A673 (cell line): ENCODE results near the gene TNFAIP8. TPM values are rescaled to one million over a fixed set of nuclear protein-coding genes. Genes with fewer than 3 reads are reported as not detected.

Source experiments
- BruUV-seq: library from RNA; stranded (reverse); fragments of 400-500 nt; replicated peaks from 2 replicates; lab custom pipeline; 2021; lab: Mats Ljungman, UMichigan
- CTCF ChIA-PET: fragments of 300-600 bp; sonication (Branson Sonifier 250); formaldehyde crosslinking; loops from one replicate; lab custom pipeline; 2022; ENCODE audit warnings: antibody characterized with exemption; lab: Charles Lee
- POLR2A ChIA-PET: fragments of 300-600 bp; sonication (Branson Sonifier 250); formaldehyde crosslinking; loops from one replicate; lab custom pipeline; 2022; ENCODE audit warnings: antibody characterized with exemption; ENCODE audit not compliant: low non-redundant PET; lab: Charles Lee
- DNase-seq: peaks from one replicate; pipeline ENCODE4 v3.0.0-alpha.2; 2015; ENCODE audit warnings: low spot score
- H3K27ac ChIP-seq: fragments of 200-600 bp; sonication (generic); 2 replicates; pipeline ENCODE4 v1.5.1; 2016; ENCODE audit warnings: mixed run types, low read depth, mild to moderate bottlenecking, mixed read lengths, antibody characterized with exemption, low read length; ENCODE audit not compliant: poor library complexity, severe bottlenecking
- H3K27me3 ChIP-seq: fragments of 200-600 bp; sonication (generic); replicated peaks from 2 replicates; pipeline ENCODE4 v1.6.1; 2017; ENCODE audit warnings: mixed run types, low read depth, mild to moderate bottlenecking, mixed read lengths, antibody characterized with exemption, low read length; ENCODE audit not compliant: insufficient read depth, poor library complexity
- H3K36me3 ChIP-seq: fragments of 200-600 bp; sonication (generic); 2 replicates; pipeline ENCODE4 v1.6.1; 2016; ENCODE audit warnings: mixed run types, mild to moderate bottlenecking, mixed read lengths, antibody characterized with exemption, low read length; ENCODE audit not compliant: insufficient read depth, poor library complexity, severe bottlenecking
- H3K4me1 ChIP-seq: fragments of 200-600 bp; sonication (generic); 2 replicates; pipeline ENCODE4 v1.6.1; 2017; ENCODE audit warnings: mixed run types, mild to moderate bottlenecking, mixed read lengths, antibody characterized with exemption, low read length; ENCODE audit not compliant: insufficient read depth, poor library complexity, severe bottlenecking
- H3K4me3 ChIP-seq: fragments of 200-600 bp; sonication (generic); 2 replicates; pipeline ENCODE4 v1.5.1; 2016; ENCODE audit warnings: low read depth, mixed run types, mild to moderate bottlenecking, mixed read lengths, low read length; ENCODE audit not compliant: poor library complexity, severe bottlenecking
- H3K9me3 ChIP-seq: fragments of 200-600 bp; sonication (generic); 2 replicates; pipeline ENCODE4 v1.6.1; 2016; ENCODE audit warnings: mixed run types, low read depth, mild to moderate bottlenecking, mixed read lengths, antibody characterized with exemption, low read length; ENCODE audit not compliant: poor library complexity, severe bottlenecking
- EZH2 ChIP-seq: fragments of 200-600 bp; sonication (generic); IDR thresholded peaks from 2 replicates; pipeline ENCODE4 v1.6.1; 2017; ENCODE audit warnings: borderline replicate concordance, low read depth, mild to moderate bottlenecking, mixed read lengths, antibody characterized with exemption, low read length; ENCODE audit not compliant: poor library complexity, severe bottlenecking
- intact Hi-C: fragments of 100-400 bp; cut with micrococcal nuclease; formaldehyde crosslinking; loops from one replicate; pipeline ENCODE4 v1.10.0; 2022; ENCODE audit not compliant: unreplicated experiment
- total RNA-seq: library from RNA; stranded (reverse); gene quantifications from 2 replicates; pipeline ENCODE4 v1.2.3, GENCODE V29; 2021
- TF ChIP-seq, protein P1 (sequence below): fragments of 300-800, 200-600 bp; sonication (generic); conservative IDR thresholded peaks from 2 replicates; pipeline ENCODE4 v1.5.1; 2017; ENCODE audit warnings: low read depth, mild to moderate bottlenecking, antibody characterized with exemption, low read length, moderate library complexity, mixed read lengths

TNFAIP8 gene
- total RNA-seq, 1 experiment from 2014 or later = 6.8 TPM

DNA sequence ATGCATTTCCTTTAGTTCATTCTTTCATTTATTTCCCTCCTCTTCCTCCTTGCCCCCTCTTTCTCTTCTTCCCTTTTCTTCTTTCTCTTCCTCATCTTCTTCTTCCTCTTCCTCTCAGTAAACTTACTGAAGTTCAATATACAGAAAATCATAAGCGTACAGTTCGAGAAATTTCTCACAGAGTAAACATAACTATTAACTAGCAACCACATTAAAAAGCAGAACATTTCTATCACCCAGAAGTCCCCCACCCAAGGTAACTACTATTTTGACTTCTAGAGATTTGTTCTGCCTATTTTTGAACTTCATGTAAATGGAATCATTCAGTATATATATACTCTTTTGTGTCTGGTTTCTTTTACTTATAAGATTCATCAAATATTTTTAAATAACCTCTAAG is 48.2 kb downstream of the TNFAIP8 start:
- no peak overlapping the region for H3K27ac ChIP-seq
- H3K4me1 ChIP-seq = peaks cover 6% of the 10 kb centered on the region
- intact Hi-C loops = no loop called here
- H3K4me3 ChIP-seq = no peak overlapping the region
- H3K36me3 ChIP-seq = no peaks in the 10 kb centered on the region
- DNase-seq = no peak
- CTCF ChIA-PET = no interaction called here
- POLR2A ChIA-PET = no interaction called here
- no TSS peak for BruUV-seq
- H3K27me3 ChIP-seq = no peaks in the 10 kb centered on the region
- no peak for TF ChIP-seq EZH2
- TF ChIP-seq, protein P1, sequence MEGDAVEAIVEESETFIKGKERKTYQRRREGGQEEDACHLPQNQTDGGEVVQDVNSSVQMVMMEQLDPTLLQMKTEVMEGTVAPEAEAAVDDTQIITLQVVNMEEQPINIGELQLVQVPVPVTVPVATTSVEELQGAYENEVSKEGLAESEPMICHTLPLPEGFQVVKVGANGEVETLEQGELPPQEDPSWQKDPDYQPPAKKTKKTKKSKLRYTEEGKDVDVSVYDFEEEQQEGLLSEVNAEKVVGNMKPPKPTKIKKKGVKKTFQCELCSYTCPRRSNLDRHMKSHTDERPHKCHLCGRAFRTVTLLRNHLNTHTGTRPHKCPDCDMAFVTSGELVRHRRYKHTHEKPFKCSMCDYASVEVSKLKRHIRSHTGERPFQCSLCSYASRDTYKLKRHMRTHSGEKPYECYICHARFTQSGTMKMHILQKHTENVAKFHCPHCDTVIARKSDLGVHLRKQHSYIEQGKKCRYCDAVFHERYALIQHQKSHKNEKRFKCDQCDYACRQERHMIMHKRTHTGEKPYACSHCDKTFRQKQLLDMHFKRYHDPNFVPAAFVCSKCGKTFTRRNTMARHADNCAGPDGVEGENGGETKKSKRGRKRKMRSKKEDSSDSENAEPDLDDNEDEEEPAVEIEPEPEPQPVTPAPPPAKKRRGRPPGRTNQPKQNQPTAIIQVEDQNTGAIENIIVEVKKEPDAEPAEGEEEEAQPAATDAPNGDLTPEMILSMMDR = no peak
- H3K9me3 ChIP-seq = no peaks in the 10 kb centered on the region

DNA sequence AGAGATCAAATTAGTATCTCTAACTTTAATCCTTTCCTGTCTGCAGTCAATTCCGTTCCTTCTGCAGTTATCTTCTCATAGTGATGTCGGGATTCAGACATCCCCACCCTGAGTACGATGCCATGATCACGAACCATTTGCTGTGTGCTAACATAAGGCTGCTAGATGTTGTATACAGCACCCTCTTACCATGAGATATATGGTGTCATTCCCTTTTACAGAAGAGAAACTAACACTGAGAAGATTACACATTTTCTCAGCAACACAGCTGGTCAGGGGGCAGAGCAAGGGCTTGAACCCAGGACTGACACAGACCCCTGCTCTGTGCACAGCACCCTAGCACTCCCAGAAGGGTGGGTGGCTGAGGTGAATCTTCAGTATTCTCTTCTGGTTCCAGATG is 49.6 kb downstream of the TNFAIP8 start:
- ChIA-PET CTCF (no interaction called here), POLR2A (interaction anchor here (0.6 kb wide), 1 partner anchor 12 kb away, joined by 3 read pairs; no protein-coding TSS in a partner anchor)
- intact Hi-C loops = no loop called here
- no peaks in the 10 kb centered on the region for H3K36me3 ChIP-seq
- BruUV-seq = no TSS peak
- H3K27ac ChIP-seq = no peak overlapping the region
- DNase-seq = no peak
- H3K9me3 ChIP-seq = no peaks in the 10 kb centered on the region
- no peak overlapping the region for H3K4me3 ChIP-seq
- no peaks in the 10 kb centered on the region for H3K27me3 ChIP-seq
- no peaks in the 10 kb centered on the region for H3K4me1 ChIP-seq
- TF ChIP-seq, protein P1 = no peak
- no peak for TF ChIP-seq EZH2

DNA sequence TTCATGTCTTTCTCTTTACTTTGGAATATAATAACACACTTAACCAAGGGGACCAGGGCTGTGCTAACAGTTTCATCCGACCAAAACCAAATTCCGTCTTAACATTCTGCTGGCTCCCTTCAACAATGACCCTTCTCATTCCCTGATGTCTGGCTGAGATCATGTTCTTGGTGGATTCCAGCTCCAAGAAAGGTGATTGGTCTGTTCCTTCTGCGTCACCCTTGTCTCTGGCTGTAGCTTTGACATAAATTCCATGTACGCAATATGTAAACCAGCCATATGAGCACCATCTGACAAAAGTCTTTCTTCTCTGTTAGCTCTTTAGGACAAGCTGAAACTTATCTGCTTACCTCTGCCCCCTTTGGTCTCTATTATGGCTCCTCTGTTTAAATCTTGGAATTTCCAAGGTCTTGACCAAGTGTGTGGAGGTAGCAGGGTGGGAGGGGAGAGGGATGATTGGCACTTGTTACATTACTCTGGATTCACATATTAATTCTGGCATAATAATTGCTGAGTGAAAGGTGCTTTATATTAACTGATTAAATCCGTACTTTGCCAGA is 50.8 kb downstream of the TNFAIP8 start:
- intact Hi-C loops = no loop called here
- no peaks in the 10 kb centered on the region for H3K4me1 ChIP-seq
- DNase-seq = no peak
- no peaks in the 10 kb centered on the region for H3K36me3 ChIP-seq
- POLR2A ChIA-PET = no interaction called here
- TF ChIP-seq EZH2 = no peak
- TF ChIP-seq, protein P1 = no peak
- no peak overlapping the region for H3K27ac ChIP-seq
- no peak overlapping the region for H3K4me3 ChIP-seq
- no peaks in the 10 kb centered on the region for H3K9me3 ChIP-seq
- CTCF ChIA-PET = no interaction called here
- no peaks in the 10 kb centered on the region for H3K27me3 ChIP-seq
- no TSS peak for BruUV-seq
